Left lung (tissue), 10 donors: Measurements from ENCODE around the gene PDCD4. TPM values are rescaled to one million over a fixed set of nuclear protein-coding genes. Genes with fewer than 3 reads are reported as not detected.

Experiments used
- ATAC-seq: fragments of 200-7000 bp; cut with Tn5 transposase; one replicate; pipeline ENCODE4 v1.9.1; 2020; ENCODE audit warnings: moderate library complexity
- DNase-seq, 4 donors: peaks; one replicate each; pipeline ENCODE4 v3.0.0-alpha.2; 2013 to 2020
- H3K27ac ChIP-seq, 2 donors: fragments of 200-600 bp; sonication (generic) in 1 of 2; one replicate each; pipeline versions ENCODE4 v1.5.0 to v1.8.0; 2020 to 2021
- H3K27me3 ChIP-seq, 2 donors: fragments of 200-600 bp; sonication (generic) in 1 of 2; one replicate each; pipeline versions ENCODE4 v1.5.0 to v1.8.0; 2020 to 2021
- H3K36me3 ChIP-seq, 2 donors: fragments of 200-600 bp; sonication (generic) in 1 of 2; one replicate each; pipeline versions ENCODE4 v1.5.0 to v1.8.0; 2020 to 2021
- H3K4me1 ChIP-seq, 2 donors: fragments of 200-600 bp; one replicate each; pipeline ENCODE4 v1.8.0; 2021
- H3K4me3 ChIP-seq, 2 donors: fragments of 200-600 bp; sonication (generic) in 1 of 2; one replicate each; pipeline versions ENCODE4 v1.5.0 to v1.8.0; 2020 to 2021; ENCODE audit warnings: mild to moderate bottlenecking in 1 of 2
- H3K9me3 ChIP-seq, 2 donors: fragments of 200-600 bp; sonication (generic) in 1 of 2; one replicate each; pipeline versions ENCODE4 v1.5.0 to v1.8.0; 2020 to 2021
- CTCF ChIP-seq, 2 donors: fragments of 200-600 bp; sonication (generic) in 1 of 2; IDR thresholded peaks; one replicate each; pipeline versions ENCODE4 v1.5.0 to v1.8.0; 2021; ENCODE audit warnings: antibody characterized with exemption in 2 of 2
- intact Hi-C, 2 donors: fragments of 100-400 bp; cut with DNase I; formaldehyde crosslinking; loops; one replicate each; pipeline versions ENCODE4 v1.11.2 to v1.14.2; 2022
- polyA plus RNA-seq, 6 donors: library from polyadenylated mRNA; unstranded; fragments of 120-200 nt; gene quantifications; one replicate each; pipeline ENCODE4 v1.2.1, GENCODE V29; 2013; ENCODE audit not compliant: insufficient read length in 6 of 6
- total RNA-seq, 2 donors: library from RNA; stranded (reverse); fragmentation: NEBNext Ultra II Directional; extraction: Animal tissue kit (Norgen Biotek cat#: 25700); gene quantifications; one replicate each; pipeline ENCODE4 v1.2.1, GENCODE V29; 2021
- donor health status: DM: no; HTN: yes; CAD: no.
- donor health status: DM: no; HTN: no; CAD: no.

PDCD4 gene
- total and polyA plus RNA-seq, 8 donors = 45.7 to 311 (median 220) TPM

DNA sequence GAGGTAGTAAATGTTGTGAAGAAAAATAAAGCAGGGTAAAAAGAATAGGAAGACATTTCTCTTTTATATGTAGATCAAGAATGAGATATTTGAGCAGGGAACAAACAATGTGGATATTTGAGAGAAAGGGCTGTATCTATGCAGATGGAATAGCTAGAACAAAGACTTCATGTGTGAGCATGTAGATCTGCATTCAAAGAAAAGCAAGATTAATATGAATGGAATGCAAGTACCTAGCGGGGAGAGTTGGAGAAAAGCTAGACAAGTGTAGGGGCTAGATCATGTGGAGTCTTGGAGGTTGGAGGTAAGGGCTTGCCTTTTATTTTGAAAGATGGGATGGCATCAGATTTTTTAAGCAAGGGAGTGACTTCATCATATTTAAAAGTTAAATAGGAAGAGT is 74.8 kb downstream of the PDCD4 start:
- no peaks in the 10 kb centered on the region for H3K27me3 ChIP-seq
- TF ChIP-seq CTCF (IDR thresholded peaks at IDR 0.05) = no peak
- H3K27ac ChIP-seq = no peak overlapping the region
- no peak overlapping the region for H3K4me3 ChIP-seq
- H3K4me1 ChIP-seq = peaks cover 0 to 24% of the 10 kb centered on the region in 2 donors
- ATAC-seq (no peak), DNase-seq (no peak)
- no peaks in the 10 kb centered on the region for H3K9me3 ChIP-seq
- intact Hi-C loops = no loop called here
- no peaks in the 10 kb centered on the region for H3K36me3 ChIP-seq

DNA sequence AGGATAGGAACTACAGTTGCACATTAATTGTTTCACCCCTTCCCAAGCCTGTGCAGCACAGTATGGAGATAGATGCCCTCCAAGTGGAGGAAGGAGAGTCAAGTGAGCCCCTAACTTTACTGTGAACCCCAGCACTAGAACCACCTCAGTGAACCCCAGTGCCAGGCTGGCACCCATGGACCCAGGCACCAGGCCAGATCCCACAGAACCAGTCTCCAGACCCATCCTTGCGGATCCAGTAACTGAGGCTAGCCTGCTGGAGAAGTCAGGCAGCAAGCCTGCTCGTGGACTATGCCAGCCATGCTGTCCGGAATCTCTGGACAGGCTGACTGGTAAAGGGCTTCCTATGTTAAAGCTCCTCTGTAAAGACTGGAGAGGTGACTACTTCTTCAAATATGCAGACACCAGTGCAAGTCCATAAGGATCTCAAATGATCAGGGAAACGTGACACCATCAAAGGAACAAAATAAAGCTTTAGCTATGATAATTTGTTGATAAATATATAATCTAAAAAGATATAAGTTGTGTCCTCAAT is 75.4 kb downstream of the PDCD4 start:
- Histone ChIP-seq H3K27me3 (no peaks in the 10 kb centered on the region), H3K4me1 (peaks cover 0 to 24% of the 10 kb centered on the region in 2 donors), H3K9me3 (no peaks in the 10 kb centered on the region), H3K36me3 (peaks cover 0 to 5% of the 10 kb centered on the region in 2 donors), H3K27ac (no peak overlapping the region), H3K4me3 (no peak overlapping the region)
- no peak for TF ChIP-seq CTCF (IDR thresholded peaks at IDR 0.05)
- DNase-seq (no peak), ATAC-seq (no peak)
- intact Hi-C loops = no loop called here

Other genes with a start within 250 kb of the PDCD4 start
- under 1 TPM; 0.55 to 0.65 TPM for gene RBM20, start 227.6 kb upstream of the PDCD4 start, total RNA-seq
- gene RBM20, start 227.6 kb upstream of the PDCD4 start, polyA plus RNA-seq = 1 to 10 TPM in 4 of 6 donors, under 1 TPM in 2; 0.78 to 1.8 (median 1.4) TPM
- gene BBIP1, start 47.3 kb downstream of the PDCD4 start, total RNA-seq = 10 to 100 TPM; 22.6 to 30.4 TPM
- gene BBIP1, start 47.3 kb downstream of the PDCD4 start, polyA plus RNA-seq = 10 to 100 TPM; 50.5 to 62.9 (median 52.7) TPM
- gene SHOC2, start 47.7 kb downstream of the PDCD4 start, total RNA-seq = 10 to 100 TPM; 52.6 to 61.6 TPM
- 10 to 100 TPM; 30.5 to 36.8 (median 36.2) TPM for gene SHOC2, start 47.7 kb downstream of the PDCD4 start, polyA plus RNA-seq
- 1 to 10 TPM; 2.8 to 8.9 TPM for gene ADRA2A, start 205.1 kb downstream of the PDCD4 start, total RNA-seq
- gene ADRA2A, start 205.1 kb downstream of the PDCD4 start, polyA plus RNA-seq = under 1 TPM; 0.15 to 0.61 (median 0.46) TPM